Measurements from ENCODE around the gene CPLANE2.

Gene CPLANE2

GRCh38 chr1:16256478-16256877, 19.5 kb upstream of the CPLANE2 start:
- TF ChIP-seq CTCF (IDR thresholded peaks at IDR 0.05; ENCODE audit: borderline replicate concordance, control extremely low read depth, extremely low read depth, insufficient read depth, missing control alignments), result no peak
- in situ Hi-C loops (cut with MboI; ENCODE audit: low sequenced_read_pairs, unreplicated experiment), result no loop called here
- no peak for DNase-seq (ENCODE audit: low spot score)

GRCh38 chr1:16254263-16254928, 17.4 kb upstream of the CPLANE2 start:
- in situ Hi-C loops (cut with MboI; ENCODE audit: low sequenced_read_pairs, unreplicated experiment), result no loop called here
- no peak for DNase-seq (ENCODE audit: low spot score)
- no peak for TF ChIP-seq CTCF (IDR thresholded peaks at IDR 0.05; ENCODE audit: borderline replicate concordance, control extremely low read depth, extremely low read depth, insufficient read depth, missing control alignments)

GRCh38 chr1:16253332-16253922, 16.4 kb upstream of the CPLANE2 start:
- in situ Hi-C loops (cut with MboI; ENCODE audit: low sequenced_read_pairs, unreplicated experiment), result no loop called here
- no peak for DNase-seq (ENCODE audit: low spot score)
- TF ChIP-seq CTCF (IDR thresholded peaks at IDR 0.05; ENCODE audit: borderline replicate concordance, control extremely low read depth, extremely low read depth, insufficient read depth, missing control alignments), result no peak

- no peak for TF ChIP-seq CTCF (IDR thresholded peaks at IDR 0.05; ENCODE audit: borderline replicate concordance, control extremely low read depth, extremely low read depth, insufficient read depth, missing control alignments)
- no peak for DNase-seq (ENCODE audit: low spot score)
- in situ Hi-C loops (cut with MboI; ENCODE audit: low sequenced_read_pairs, unreplicated experiment), result no loop called here
Measured at GRCh38 chr1:16252912-16253311, 15.9 kb upstream of the CPLANE2 start.

GRCh38 chr1:16251381-16251780, 14.4 kb upstream of the CPLANE2 start:
- TF ChIP-seq CTCF (IDR thresholded peaks at IDR 0.05; ENCODE audit: borderline replicate concordance, control extremely low read depth, extremely low read depth, insufficient read depth, missing control alignments), result no peak
- in situ Hi-C loops (cut with MboI; ENCODE audit: low sequenced_read_pairs, unreplicated experiment), result no loop called here
- DNase-seq (ENCODE audit: low spot score), result no peak

- in situ Hi-C loops (cut with MboI; ENCODE audit: low sequenced_read_pairs, unreplicated experiment), result no loop called here
- TF ChIP-seq CTCF (IDR thresholded peaks at IDR 0.05; ENCODE audit: borderline replicate concordance, control extremely low read depth, extremely low read depth, insufficient read depth, missing control alignments), result no peak
- DNase-seq (ENCODE audit: low spot score), result no peak
Measured at GRCh38 chr1:16250524-16251251, 13.7 kb upstream of the CPLANE2 start.
